ENCODE measurements around the gene LIN7B. TPM values are rescaled to one million over a fixed set of nuclear protein-coding genes. Genes with fewer than 3 reads are reported as not detected.

The LIN7B gene
- total RNA-seq, 1 donor from 2014 or later = 3.6 TPM

- peaks cover 43% of the 10 kb centered on the region for H3K4me1 Mint-ChIP-seq
- H3K9me3 Mint-ChIP-seq = no peaks in the 10 kb centered on the region
- ATAC-seq (ENCODE audit: low read depth) (no peak), DNase-seq (no peak)
- peaks cover 45% of the 10 kb centered on the region for H3K36me3 Mint-ChIP-seq (ENCODE audit: low read depth)
- no peak for TF ChIP-seq CTCF (IDR thresholded peaks at IDR 0.05)
- peak overlapping the region; percentile 93 for H3K4me3 Mint-ChIP-seq
- CTCF ChIA-PET = interaction anchor here (1.2 to 3.7 kb wide), 2 partner anchors 12 to 28 kb away, joined by 4 to 18 read pairs; no protein-coding TSS in a partner anchor
- POLR2A ChIA-PET = interaction anchor here (1.0 kb wide), 1 partner anchor 12 kb away, joined by 4 read pairs; no protein-coding TSS in a partner anchor
- H3K27me3 Mint-ChIP-seq = peaks cover 6% of the 10 kb centered on the region
- H3K27ac Mint-ChIP-seq = peak overlapping the region; percentile 93
- intact Hi-C loops (cut with micrococcal nuclease) = loop anchor here (1.0 to 10.0 kb wide), 5 partner anchors 33 to 448 kb away; partner anchors contain the start of genes C19orf73, GYS1, NUCB1 and PPFIA3
Observed at GRCh38 chr19:49085868-49086232, 28.3 kb upstream of the LIN7B start.

GRCh38 chr19:49086296-49086695 lies 27.9 kb upstream of the LIN7B start:
- Mint-ChIP-seq H3K27me3 (peaks cover 6% of the 10 kb centered on the region), H3K9me3 (no peaks in the 10 kb centered on the region), H3K4me3 (peak overlapping the region; percentile 93), H3K36me3 (ENCODE audit: low read depth) (peaks cover 48% of the 10 kb centered on the region), H3K4me1 (peaks cover 43% of the 10 kb centered on the region), H3K27ac (peak overlapping the region; percentile 93)
- intact Hi-C loops (cut with micrococcal nuclease) = loop anchor here (10.0 kb wide), 1 partner anchor 301 kb away; no protein-coding TSS in a partner anchor
- POLR2A ChIA-PET = interaction anchor here (0.6 to 1.0 kb wide), 3 partner anchors 10 to 28 kb away, joined by 3 to 5 read pairs (median 4); partner anchors contain the start of gene LIN7B
- DNase-seq = no peak
- CTCF ChIA-PET = interaction anchor here (1.2 to 3.7 kb wide), 2 partner anchors 12 to 27 kb away, joined by 4 to 18 read pairs; no protein-coding TSS in a partner anchor
- ATAC-seq (ENCODE audit: low read depth) = no peak
- no peak for TF ChIP-seq CTCF (IDR thresholded peaks at IDR 0.05)

GRCh38 chr19:49091391-49092038 lies 22.7 kb upstream of the LIN7B start:
- no peaks in the 10 kb centered on the region for H3K27me3 Mint-ChIP-seq
- intact Hi-C loops (cut with micrococcal nuclease) = loop anchor here (10.0 kb wide), 1 partner anchor 483 kb away; no protein-coding TSS in a partner anchor
- ATAC-seq (ENCODE audit: low read depth) (no peak), DNase-seq (no peak)
- peaks cover 78% of the 10 kb centered on the region for H3K36me3 Mint-ChIP-seq (ENCODE audit: low read depth)
- ChIA-PET POLR2A (interaction anchor here (0.7 kb wide), 1 partner anchor 675 kb away, joined by 3 read pairs; the partner anchor contains the start of gene AP2A1), CTCF (interaction anchor here (0.7 to 1.1 kb wide), 2 partner anchors 12 to 107 kb away, joined by 3 read pairs; no protein-coding TSS in a partner anchor)
- no peak for TF ChIP-seq CTCF (IDR thresholded peaks at IDR 0.05)
- no peak overlapping the region for H3K4me3 Mint-ChIP-seq
- no peak overlapping the region for H3K27ac Mint-ChIP-seq
- no peaks in the 10 kb centered on the region for H3K9me3 Mint-ChIP-seq
- H3K4me1 Mint-ChIP-seq = peaks cover 32% of the 10 kb centered on the region

GRCh38 chr19:49092686-49093085 lies 21.5 kb upstream of the LIN7B start:
- ATAC-seq (ENCODE audit: low read depth) (no peak), DNase-seq (no peak)
- ChIA-PET POLR2A (no interaction called here), CTCF (interaction anchor here (1.1 kb wide), 1 partner anchor 106 kb away, joined by 3 read pairs; no protein-coding TSS in a partner anchor)
- no peaks in the 10 kb centered on the region for H3K9me3 Mint-ChIP-seq
- H3K27me3 Mint-ChIP-seq = no peaks in the 10 kb centered on the region
- intact Hi-C loops (cut with micrococcal nuclease) = loop anchor here (10.0 kb wide), 1 partner anchor 482 kb away; no protein-coding TSS in a partner anchor
- TF ChIP-seq CTCF (IDR thresholded peaks at IDR 0.05) = no peak
- H3K4me1 Mint-ChIP-seq = peaks cover 22% of the 10 kb centered on the region
- no peak overlapping the region for H3K4me3 Mint-ChIP-seq
- no peak overlapping the region for H3K27ac Mint-ChIP-seq
- peaks cover 82% of the 10 kb centered on the region for H3K36me3 Mint-ChIP-seq (ENCODE audit: low read depth)

All from activated B cell treated with CpG ODN at 0.5 μM for 24 hours (primary cell).